Stimulated activated CD8-positive, alpha-beta memory T cell treated with anti-CD3 and anti-CD28 coated beads, Interleukin-4, amount 100 ng/mL, for 48 hours (primary cell): ENCODE data around the gene DDX49.
"Not testable (repeated sequence)": the region's sequence is repeated elsewhere in the genome, so short reads cannot be mapped to it uniquely, and the experiment has no call there.

Experiments used
- DNase-seq: peaks from one replicate; pipeline ENCODE4 v3.0.0-alpha.2; 2020

DDX49 gene

DNA sequence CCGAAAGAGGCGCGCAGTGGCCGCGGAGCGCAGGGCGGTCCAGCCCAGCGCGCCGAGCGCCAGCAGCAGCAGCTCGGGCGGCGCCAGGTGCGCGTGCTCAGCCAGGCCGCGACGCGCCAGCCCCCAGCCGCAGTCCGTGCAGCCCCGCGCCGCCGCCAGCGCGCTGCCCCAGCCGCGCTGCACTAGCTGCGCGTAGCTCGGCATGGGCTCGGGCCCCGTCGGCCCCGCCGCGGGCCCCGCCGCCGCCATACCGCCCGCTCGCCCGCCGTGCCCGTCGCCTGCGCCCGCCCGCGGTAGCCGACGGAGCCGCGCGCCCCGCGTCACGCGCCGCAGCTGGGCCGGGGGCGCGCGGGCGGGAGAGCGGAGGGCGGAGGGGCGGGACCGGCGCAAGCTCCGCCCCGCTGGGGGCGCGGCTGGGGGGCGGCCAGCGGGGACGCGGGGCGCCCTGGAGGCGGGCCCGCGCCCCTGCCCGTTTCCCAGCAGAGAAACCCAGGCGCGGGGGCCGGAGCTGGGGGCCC is 23.6 kb upstream of the DDX49 start, which contains the start of gene CERS1:
Gene CERS1, minus strand, starts transcription at position 335 of the 518 bp plus-strand sequence. Its CDS starts 86 bp downstream, at position 249.
- no peak for DNase-seq

DNA sequence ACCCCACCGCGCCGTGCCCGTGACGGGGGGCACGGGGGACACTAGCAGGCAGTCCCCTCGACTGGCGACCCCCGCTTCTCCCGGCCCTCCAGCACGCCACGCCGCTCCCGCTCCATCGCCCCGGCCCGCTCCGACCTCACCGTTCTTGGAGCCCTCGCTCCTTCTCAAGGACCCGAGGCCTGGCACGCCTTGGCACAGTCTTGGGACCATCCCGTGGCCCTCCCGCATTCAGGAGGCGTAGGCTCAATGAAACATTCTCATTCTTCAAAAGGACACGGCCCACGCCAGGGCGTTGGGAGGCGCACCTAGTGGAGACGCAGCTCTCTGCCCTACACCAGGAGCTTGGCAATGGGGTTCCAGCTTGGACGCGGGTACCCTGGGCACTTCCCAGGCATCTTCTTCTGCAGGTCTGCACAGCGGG is 23.1 kb upstream of the DDX49 start:
- DNase-seq, result no peak

DNA sequence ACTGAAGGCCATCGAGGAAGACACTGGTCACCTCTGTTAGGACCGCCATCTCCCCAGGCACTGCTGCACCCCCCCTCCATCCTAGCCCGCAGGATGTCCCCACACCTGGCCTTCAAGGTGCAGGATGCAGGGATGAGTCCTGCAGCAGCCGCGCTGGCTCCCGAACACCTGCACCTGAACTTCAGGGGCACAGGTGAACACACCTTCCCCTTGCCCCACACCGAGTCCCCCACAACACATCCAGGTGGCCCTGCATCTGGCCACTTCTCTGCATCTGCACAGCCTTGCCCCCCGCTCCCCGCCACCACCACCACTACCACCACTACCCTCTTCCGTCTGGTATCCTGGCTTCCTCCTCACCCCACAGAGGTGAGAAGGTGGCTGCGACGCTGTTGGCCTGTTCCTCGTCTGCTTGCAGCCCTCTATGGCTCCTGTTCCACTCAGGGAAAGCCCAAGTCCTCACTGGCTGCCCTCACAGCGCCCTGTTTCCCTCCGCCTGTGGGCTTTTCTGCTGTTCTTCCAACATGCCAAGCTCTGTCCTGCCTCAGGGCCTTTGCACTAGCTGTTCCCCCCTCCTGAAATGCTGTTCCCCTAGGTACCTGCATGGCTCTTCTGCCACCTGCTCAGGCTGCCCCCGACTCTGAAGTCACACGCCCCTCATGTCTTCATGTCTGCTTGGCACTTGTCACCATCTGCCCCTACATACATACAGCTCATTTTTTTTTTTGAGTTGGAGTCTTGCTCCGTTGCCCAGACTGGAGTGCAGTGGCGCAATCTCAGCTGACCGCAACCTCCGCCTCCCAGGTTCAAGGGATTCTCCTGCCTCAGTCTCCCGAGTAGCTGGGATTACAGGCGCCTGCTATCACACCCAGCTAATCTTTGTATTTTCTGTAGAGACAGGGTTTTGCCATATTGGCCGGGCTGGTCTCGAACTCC is 22.2 kb upstream of the DDX49 start:
- DNase-seq, result no peak

DNA sequence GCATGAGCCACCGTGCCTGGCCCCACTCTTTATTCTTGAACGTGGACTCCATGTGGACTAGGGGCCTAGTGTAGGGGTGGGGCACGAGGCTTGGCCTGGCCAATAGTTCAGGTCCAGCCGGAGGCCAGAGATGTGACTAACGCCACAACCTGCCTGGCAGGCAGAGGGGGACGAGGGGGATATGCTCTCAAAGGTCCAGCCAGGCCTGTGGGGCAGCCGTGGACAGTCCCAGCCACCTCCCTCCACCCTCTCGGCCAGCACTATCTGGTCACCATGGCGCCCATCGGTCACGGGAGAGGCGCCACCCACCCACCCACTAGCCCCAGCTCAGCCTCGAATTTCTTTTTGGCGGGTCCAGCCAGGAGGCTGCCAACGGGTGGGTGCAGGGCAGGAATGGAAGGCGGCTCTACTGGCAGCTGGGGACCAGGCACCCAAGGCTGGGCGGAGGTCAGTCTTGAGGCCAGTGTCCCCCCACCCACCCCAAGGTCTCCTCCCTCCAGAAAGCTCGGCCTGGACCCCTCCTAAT is 21.4 kb upstream of the DDX49 start:
- no peak for DNase-seq

- DNase-seq, result no peak
Observed at GRCh38 chr19:18898607-18899408, 20.7 kb upstream of the DDX49 start.

DNA sequence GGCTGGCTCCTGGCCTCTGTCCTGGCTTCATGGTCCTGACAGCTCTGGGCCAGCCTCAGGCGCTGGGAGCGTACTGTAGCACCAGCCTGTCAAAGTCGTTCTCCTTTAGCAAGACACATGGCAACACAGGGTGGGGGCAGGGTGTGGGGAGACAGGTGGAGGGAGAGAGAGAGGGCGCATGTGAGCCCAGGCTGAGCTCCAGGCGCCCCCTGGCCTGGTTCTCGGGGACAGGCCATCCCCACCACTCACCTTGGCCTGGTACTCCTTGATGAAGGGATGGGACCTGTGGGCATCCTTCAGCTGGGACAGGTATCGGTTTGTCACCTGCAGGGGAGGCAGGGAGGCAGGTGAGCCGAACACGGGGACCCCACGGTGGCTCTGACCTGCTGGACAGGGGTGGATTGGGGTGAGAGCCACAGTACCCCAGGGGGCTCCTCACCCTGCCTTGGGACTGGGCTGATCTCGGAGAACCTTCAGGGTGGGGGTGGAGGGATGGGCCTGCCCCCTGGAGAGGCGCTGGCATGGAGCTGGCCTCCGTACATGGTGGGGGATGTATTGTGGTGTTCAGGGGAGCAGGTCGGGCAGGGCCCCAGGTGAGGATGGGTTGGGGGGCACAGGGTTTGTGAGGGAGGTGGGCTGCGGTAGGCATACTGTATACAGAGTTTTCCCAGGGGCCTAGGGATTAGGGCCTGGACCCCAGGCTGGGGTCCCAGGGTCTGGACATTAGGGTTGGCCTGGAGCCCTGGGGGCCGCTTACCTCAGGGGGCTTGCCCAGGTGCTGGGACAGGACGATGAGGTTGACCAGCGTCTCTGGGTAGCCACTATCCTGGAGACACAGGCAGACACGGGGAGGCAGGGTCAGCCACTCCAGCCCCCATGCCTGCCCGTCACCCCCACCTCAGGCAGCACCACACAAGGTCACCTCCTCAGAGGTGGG is 19.6 kb upstream of the DDX49 start:
- DNase-seq, result no peak

- DNase-seq, result no peak
Observed at GRCh38 chr19:18900700-18901481, 18.6 kb upstream of the DDX49 start.

DNA sequence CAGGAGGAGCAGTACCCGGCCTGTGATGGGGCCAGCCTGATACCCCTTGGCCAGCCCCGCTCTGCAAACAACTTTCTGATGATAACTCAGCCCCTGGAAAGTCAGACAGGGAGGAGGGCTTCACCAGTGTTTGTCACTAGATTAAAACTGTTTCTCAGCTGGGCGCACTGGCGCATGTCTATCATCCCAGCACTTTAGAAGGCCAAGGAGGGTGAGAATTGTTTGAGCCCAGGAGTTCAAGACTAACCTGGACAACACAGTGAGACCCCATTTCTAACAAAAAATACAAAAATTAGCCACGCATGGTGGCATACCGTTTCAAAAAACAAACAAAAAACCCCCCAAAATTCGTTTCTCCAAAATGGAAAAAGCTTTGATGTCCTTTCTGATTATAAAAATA is 18.0 kb upstream of the DDX49 start:
- no peak for DNase-seq

- DNase-seq, result not testable (repeated sequence)
Observed at GRCh38 chr19:18902519-18902918, 17.0 kb upstream of the DDX49 start.

GRCh38 chr19:18903156-18904037 is 16.1 kb upstream of the DDX49 start:
- no peak for DNase-seq

DNA sequence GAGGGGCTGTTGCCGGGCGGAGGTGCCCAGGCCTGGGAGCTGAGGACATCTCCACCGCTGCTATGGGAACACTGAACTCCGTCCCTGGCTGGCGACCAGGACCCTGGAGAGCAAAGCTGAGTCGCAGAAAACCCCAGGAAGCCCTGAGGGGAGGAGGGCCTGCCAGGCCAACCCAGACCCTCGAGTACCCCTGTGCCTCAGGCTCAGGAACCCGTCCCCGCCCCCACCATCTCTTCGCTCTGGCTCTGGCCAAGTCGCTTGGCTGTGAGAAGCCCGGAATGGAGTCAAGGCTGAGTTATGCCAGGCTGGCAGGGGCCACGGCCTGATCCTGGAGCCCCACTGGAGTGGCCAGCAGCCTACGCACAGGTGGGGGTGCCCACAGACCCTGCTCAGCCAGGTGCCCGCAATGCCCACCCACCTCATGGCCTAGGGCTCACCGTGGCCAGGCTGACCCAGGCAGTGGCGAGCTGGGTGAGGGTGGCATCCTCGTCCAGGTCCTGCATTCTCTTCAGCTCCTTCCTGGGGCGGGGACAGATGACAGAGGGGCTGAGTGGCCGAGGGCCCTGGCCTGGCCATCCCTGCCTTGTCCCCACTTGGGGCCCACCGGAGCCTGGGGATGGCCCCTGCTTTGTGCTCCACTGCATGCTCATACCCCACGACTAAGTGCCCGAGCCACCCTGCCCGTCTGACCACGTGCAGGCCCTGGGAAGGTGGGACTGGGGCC is 15.0 kb upstream of the DDX49 start:
- DNase-seq, result no peak

GRCh38 chr19:18905058-18905456 is 14.5 kb upstream of the DDX49 start:
- DNase-seq, result no peak

DNA sequence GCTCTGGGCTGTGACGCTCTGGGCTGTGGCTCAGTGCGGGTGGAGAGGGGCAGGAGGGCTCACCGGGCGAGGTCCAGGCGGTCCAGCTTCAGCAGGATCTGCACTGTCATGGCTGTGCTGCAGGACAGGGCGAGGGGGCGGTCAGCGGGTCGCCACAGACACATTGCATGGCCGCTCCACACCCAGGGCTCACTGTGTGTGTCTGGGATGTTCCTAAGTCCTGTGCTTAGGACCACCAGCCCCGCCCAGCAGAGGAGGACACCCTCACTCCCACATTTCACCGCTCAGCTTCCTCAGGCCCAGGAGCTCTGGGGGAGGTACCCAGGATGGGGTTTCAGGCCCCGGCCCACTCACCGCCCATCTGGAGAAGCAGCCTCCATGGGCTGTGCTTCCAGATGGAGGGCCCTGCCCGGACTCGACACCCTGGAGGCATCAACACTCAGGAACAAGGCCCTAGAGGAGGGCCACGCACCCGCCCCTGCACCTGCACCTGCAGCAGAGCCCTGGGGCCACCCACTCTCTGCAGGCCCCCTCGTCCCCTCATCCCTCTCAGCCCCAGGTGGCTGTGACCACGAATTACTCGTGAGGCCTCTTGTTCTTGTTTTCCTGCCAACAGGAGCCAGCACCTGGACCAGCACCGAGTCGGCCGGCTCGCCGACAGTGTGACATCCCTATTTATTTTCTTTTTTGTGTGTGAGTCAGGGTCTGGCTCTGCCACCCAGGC is 13.8 kb upstream of the DDX49 start:
- no peak for DNase-seq

- DNase-seq, result no peak
Observed at GRCh38 chr19:18906605-18907519, 12.7 kb upstream of the DDX49 start.

DNA sequence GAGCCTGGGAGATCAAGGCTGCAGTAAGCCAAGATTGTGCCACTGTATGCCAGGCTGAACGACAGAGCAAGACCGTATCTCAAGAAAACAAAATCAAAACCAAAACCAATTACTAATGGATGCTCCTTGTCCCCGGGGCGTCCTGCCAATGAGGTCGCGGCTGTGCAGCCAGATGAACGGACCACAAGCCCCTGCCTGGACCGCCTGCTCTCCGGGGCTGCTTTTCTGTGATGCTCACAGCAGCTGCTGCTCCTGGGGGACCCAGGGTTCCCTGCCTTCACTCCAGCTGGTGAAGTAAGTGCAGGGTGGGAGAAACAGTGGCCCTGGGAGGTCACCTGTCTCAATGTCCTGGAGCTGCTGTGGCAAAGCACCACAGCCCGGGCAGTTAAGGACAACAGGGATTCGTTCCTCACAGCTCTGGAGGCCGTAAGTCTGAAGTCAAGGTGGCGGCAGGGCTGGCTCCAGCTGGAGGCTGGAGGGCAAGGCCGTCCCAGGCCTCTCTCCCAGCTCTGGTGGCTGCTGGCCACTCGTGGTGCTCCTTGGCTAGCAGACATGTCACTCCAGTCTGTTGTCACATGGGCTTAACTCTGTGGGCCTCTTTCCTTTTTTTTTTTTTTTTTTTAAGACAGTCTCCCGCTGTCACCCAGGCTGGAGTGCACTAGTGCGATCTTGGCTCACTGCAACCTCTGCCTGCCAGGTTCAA is 10.4 kb upstream of the DDX49 start:
- no peak for DNase-seq

GRCh38 chr19:18910010-18910409 is 9.5 kb upstream of the DDX49 start:
- no peak for DNase-seq
